SK-N-SH (cell line): ENCODE results near the gene TOGARAM2. TPM values are rescaled to one million over a fixed set of nuclear protein-coding genes. Genes with fewer than 3 reads are reported as not detected.

Source experiments
- CTCF ChIA-PET: fragments of 300-600, 350-600 bp; formaldehyde crosslinking; extraction: SDS; loops from one replicate; lab custom pipeline; 2021; lab: Yijun Ruan, JAX
- POLR2A ChIA-PET: fragments of 350-600 bp; sonication (Branson Sonifier 250); formaldehyde crosslinking; extraction: SDS; loops from one replicate; lab custom pipeline; 2020; ENCODE audit warnings: antibody characterized with exemption, inconsistent platforms; lab: Yijun Ruan, JAX
- DNase-seq: peaks from one replicate; pipeline ENCODE4 v3.0.0; 2012
- H2AFZ ChIP-seq: fragments of 200-600 bp; sonication (generic); 2 replicates; pipeline ENCODE4 v1.8.1; 2016; ENCODE audit warnings: antibody characterized with exemption, mild to moderate bottlenecking, low read depth
- H3F3A ChIP-seq: fragments of 200-600 bp; sonication (generic); replicated peaks from 2 replicates; pipeline ENCODE3; 2016; ENCODE audit warnings: antibody characterized with exemption, mild to moderate bottlenecking; ENCODE audit not compliant: insufficient read depth
- H3K27ac ChIP-seq, 2 experiments: fragments of 200-500 bp in 1 of 2; fragments of 200-600 bp in 1 of 2; sonication (Bioruptor generic) in 1 of 2; sonication (generic), shearing (Covaris generic) in 1 of 2; 2 replicates each; pipeline versions ENCODE4 v1.5.1 to v1.6.1; 2014 to 2016; ENCODE audit warnings: low read depth in 2 of 2, inconsistent platforms in 1 of 2, low read length in 1 of 2, mild to moderate bottlenecking in 1 of 2, mixed read lengths in 1 of 2
- H3K27me3 ChIP-seq: fragments of 200-600 bp; sonication (generic), shearing (Covaris generic); 2 replicates; pipeline ENCODE4 v1.6.1; 2016; ENCODE audit warnings: mixed run types; ENCODE audit not compliant: insufficient read depth
- H3K36me3 ChIP-seq, 2 experiments: fragments of 200-500 bp in 1 of 2; fragments of 200-600 bp in 1 of 2; sonication (Bioruptor generic) in 1 of 2; sonication (generic) in 1 of 2; replicated peaks in 1 of 2; 2 replicates each; pipeline versions ENCODE3 to v1.5.1; 2014 to 2016; ENCODE audit warnings: low read length in 1 of 2, mild to moderate bottlenecking in 1 of 2; ENCODE audit not compliant: insufficient read depth in 2 of 2, control insufficient read depth in 1 of 2
- H3K4me1 ChIP-seq, 2 experiments: fragments of 200-500 bp in 1 of 2; fragments of 200-600 bp in 1 of 2; sonication (Bioruptor generic) in 1 of 2; sonication (generic), shearing (Covaris generic) in 1 of 2; 2 replicates each; pipeline versions ENCODE4 v1.5.1 to v1.6.1; 2014 to 2016; ENCODE audit warnings: low read depth in 1 of 2, low read length in 1 of 2, mixed run types in 1 of 2; ENCODE audit not compliant: insufficient read depth in 2 of 2, control insufficient read depth in 1 of 2
- H3K4me2 ChIP-seq: fragments of 200-600 bp; sonication (generic), shearing (Covaris generic); 2 replicates; pipeline ENCODE4 v1.6.1; 2017; ENCODE audit warnings: mixed run types
- H3K4me3 ChIP-seq, 2 experiments: fragments of 200-500 bp in 1 of 2; fragments of 200-600 bp in 1 of 2; sonication (Bioruptor generic) in 1 of 2; sonication (generic), shearing (Covaris generic) in 1 of 2; 2 replicates each; pipeline versions ENCODE4 v1.5.1 to v1.8.1; 2014 to 2016; ENCODE audit warnings: low read depth in 2 of 2, inconsistent platforms in 1 of 2, low read length in 1 of 2, mild to moderate bottlenecking in 1 of 2, mixed read lengths in 1 of 2, moderate library complexity in 1 of 2
- H3K79me2 ChIP-seq: fragments of 200-600 bp; sonication (generic); 2 replicates; pipeline ENCODE4 v1.8.1; 2017; ENCODE audit warnings: mild to moderate bottlenecking; ENCODE audit not compliant: insufficient read depth
- H3K9ac ChIP-seq: fragments of 200-600 bp; sonication (generic); 2 replicates; pipeline ENCODE4 v1.6.1; 2017; ENCODE audit warnings: mixed run types
- H3K9me2 ChIP-seq: fragments of 200-600 bp; sonication (generic); 2 replicates; pipeline ENCODE4 v1.6.1; 2017; ENCODE audit warnings: mixed run types
- H3K9me3 ChIP-seq: fragments of 200-600 bp; sonication (generic); 2 replicates; pipeline ENCODE4 v1.6.1; 2017; ENCODE audit warnings: mixed run types, mild to moderate bottlenecking, moderate library complexity
- H4K20me1 ChIP-seq: fragments of 200-600 bp; sonication (generic); 2 replicates; pipeline ENCODE4 v1.6.1; 2017; ENCODE audit warnings: mild to moderate bottlenecking, mixed run types; ENCODE audit not compliant: insufficient read depth
- CHD2 ChIP-seq: fragments of 150-350 bp; IDR thresholded peaks from 2 replicates; pipeline ENCODE4 v1.6.1; 2018; ENCODE audit warnings: low read length; ENCODE audit not compliant: partially characterized antibody
- FOSL2 ChIP-seq: IDR thresholded peaks from 2 replicates; pipeline ENCODE4 v1.4.0; 2012; ENCODE audit warnings: low read depth, mild to moderate bottlenecking, moderate library complexity, borderline replicate concordance
- FOXM1 ChIP-seq: IDR thresholded peaks from 2 replicates; pipeline ENCODE4 v1.4.0; 2012; ENCODE audit warnings: low read depth, mild to moderate bottlenecking
- GABPA ChIP-seq: IDR thresholded peaks from 2 replicates; pipeline ENCODE4 v1.4.0; 2012; ENCODE audit warnings: low read depth, mild to moderate bottlenecking
- GATA2 ChIP-seq: sonication (generic); formaldehyde crosslinking; IDR thresholded peaks from 2 replicates; pipeline ENCODE4 v1.5.0; 2020; ENCODE audit warnings: mild to moderate bottlenecking, missing genetic modification reagents
- JUND ChIP-seq: IDR thresholded peaks from 2 replicates; pipeline ENCODE4 v1.4.0; 2012
- MEF2A ChIP-seq: IDR thresholded peaks from 2 replicates; pipeline ENCODE4 v1.4.0; 2012; ENCODE audit warnings: low read depth, borderline replicate concordance
- MXI1 ChIP-seq: IDR thresholded peaks from 2 replicates; pipeline ENCODE4 v1.6.1; 2012; ENCODE audit warnings: mild to moderate bottlenecking, low read depth, low read length, improper control_type of control experiment
- NFIC ChIP-seq: IDR thresholded peaks from 2 replicates; pipeline ENCODE4 v1.4.0; 2012; ENCODE audit warnings: borderline replicate concordance
- POLR2AphosphoS5 ChIP-seq: IDR thresholded peaks from 2 replicates; pipeline ENCODE4 v1.6.1; 2012; ENCODE audit warnings: low read depth, low read length
- RAD21 ChIP-seq: IDR thresholded peaks from 2 replicates; pipeline ENCODE4 v1.6.1; 2012; ENCODE audit warnings: mild to moderate bottlenecking, low read length
- RCOR1 ChIP-seq: fragments of 150-350 bp; IDR thresholded peaks from 2 replicates; pipeline ENCODE4 v1.6.1; 2017; ENCODE audit warnings: antibody characterized with exemption, low read length
- SMC3 ChIP-seq: IDR thresholded peaks from 2 replicates; pipeline ENCODE4 v1.6.1; 2012; ENCODE audit warnings: low read depth, low read length, improper control_type of control experiment
- TEAD4 ChIP-seq: IDR thresholded peaks from 2 replicates; pipeline ENCODE4 v1.4.0; 2012; ENCODE audit warnings: mild to moderate bottlenecking, borderline replicate concordance; ENCODE audit not compliant: insufficient read depth
- YY1 ChIP-seq: IDR thresholded peaks from 2 replicates; pipeline ENCODE4 v1.4.0; 2012; ENCODE audit warnings: low read depth, mild to moderate bottlenecking
- ZBTB33 ChIP-seq: IDR thresholded peaks from 2 replicates; pipeline ENCODE4 v1.4.0; 2012; ENCODE audit warnings: low read depth, borderline replicate concordance
- WGBS: methylation state at CpG from one replicate; pipeline ENCODE4 v1.1.6; 2017; ENCODE audit warnings: low lambda C conversion rate; 5-methylcytosine and 5-hydroxymethylcytosine counted together
- polyA plus RNA-seq, 3 experiments: library from polyadenylated mRNA; depleted of rRNA; stranded (reverse); fragments of >200 nt; gene quantifications; 2 replicates each; pipeline ENCODE4 v1.2.3, GENCODE V29; 2012
- TF ChIP-seq, protein P1 (sequence below): IDR thresholded peaks from 2 replicates; pipeline ENCODE4 v1.4.0; 2012; ENCODE audit warnings: low read depth, borderline replicate concordance
- TF ChIP-seq, protein P2 (sequence below): fragments of 150-350 bp; IDR thresholded peaks from 2 replicates; pipeline ENCODE4 v1.6.1; 2016; ENCODE audit warnings: mild to moderate bottlenecking, low read depth, low read length

Gene TOGARAM2
- polyA plus RNA-seq, 1 of the 3 experiments (the other 2 are of a cell fraction), result 0.69 TPM

GRCh38 chr2:29079887-29080286, 98.8 kb downstream of the TOGARAM2 start (continued):
- TF ChIP-seq, protein P1, sequence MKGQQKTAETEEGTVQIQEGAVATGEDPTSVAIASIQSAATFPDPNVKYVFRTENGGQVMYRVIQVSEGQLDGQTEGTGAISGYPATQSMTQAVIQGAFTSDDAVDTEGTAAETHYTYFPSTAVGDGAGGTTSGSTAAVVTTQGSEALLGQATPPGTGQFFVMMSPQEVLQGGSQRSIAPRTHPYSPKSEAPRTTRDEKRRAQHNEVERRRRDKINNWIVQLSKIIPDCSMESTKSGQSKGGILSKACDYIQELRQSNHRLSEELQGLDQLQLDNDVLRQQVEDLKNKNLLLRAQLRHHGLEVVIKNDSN, result no peak
- TF ChIP-seq SMC3 (no peak), GABPA (no peak), FOXM1 (no peak), MXI1 (no peak), RCOR1 (no peak), ZBTB33 (no peak)

- 64% methylated on average over 10 of the region's 12 CpGs for WGBS
These were observed 100.0 kb downstream of the TOGARAM2 start for GRCh38 chr2:29080886-29081743.

More at GRCh38 chr2:29080886-29081743, 100.0 kb downstream of the TOGARAM2 start:
- Histone ChIP-seq H3K4me1 (peaks cover 0 to 5% of the 10 kb centered on the region in 2 experiments; a peak in 2 of 4 replicates), H3F3A (no peaks in the 10 kb centered on the region), H3K27ac (no peak overlapping the region), H3K9me3 (no peaks in the 10 kb centered on the region), H2AFZ (no peak overlapping the region), H3K9me2 (no peaks in the 10 kb centered on the region), H3K79me2 (no peaks in the 10 kb centered on the region), H3K27me3 (no peaks in the 10 kb centered on the region), H3K4me3 (no peak overlapping the region), H3K36me3 (no peaks in the 10 kb centered on the region), H4K20me1 (no peaks in the 10 kb centered on the region), H3K9ac (no peak overlapping the region), H3K4me2 (no peak overlapping the region)
- ChIA-PET POLR2A (no interaction called here), CTCF (interaction anchor here (1.2 kb wide), 2 partner anchors 15 to 39 kb away, joined by 3 read pairs; no protein-coding TSS in a partner anchor)
- DNase-seq, result no peak
- TF ChIP-seq YY1 (no peak), NFIC (no peak), POLR2AphosphoS5 (no peak), MXI1 (no peak), FOXM1 (no peak), SMC3 (no peak), GATA2 (no peak), FOSL2 (no peak), RAD21 (no peak), CHD2 (no peak), MEF2A (no peak), JUND (no peak), TEAD4 (no peak)
- TF ChIP-seq, protein P2, sequence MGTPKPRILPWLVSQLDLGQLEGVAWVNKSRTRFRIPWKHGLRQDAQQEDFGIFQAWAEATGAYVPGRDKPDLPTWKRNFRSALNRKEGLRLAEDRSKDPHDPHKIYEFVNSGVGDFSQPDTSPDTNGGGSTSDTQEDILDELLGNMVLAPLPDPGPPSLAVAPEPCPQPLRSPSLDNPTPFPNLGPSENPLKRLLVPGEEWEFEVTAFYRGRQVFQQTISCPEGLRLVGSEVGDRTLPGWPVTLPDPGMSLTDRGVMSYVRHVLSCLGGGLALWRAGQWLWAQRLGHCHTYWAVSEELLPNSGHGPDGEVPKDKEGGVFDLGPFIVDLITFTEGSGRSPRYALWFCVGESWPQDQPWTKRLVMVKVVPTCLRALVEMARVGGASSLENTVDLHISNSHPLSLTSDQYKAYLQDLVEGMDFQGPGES, result no peak
- TF ChIP-seq, protein P1, result no peak
